ENCODE measurements around the gene SORCS2.

DNA sequence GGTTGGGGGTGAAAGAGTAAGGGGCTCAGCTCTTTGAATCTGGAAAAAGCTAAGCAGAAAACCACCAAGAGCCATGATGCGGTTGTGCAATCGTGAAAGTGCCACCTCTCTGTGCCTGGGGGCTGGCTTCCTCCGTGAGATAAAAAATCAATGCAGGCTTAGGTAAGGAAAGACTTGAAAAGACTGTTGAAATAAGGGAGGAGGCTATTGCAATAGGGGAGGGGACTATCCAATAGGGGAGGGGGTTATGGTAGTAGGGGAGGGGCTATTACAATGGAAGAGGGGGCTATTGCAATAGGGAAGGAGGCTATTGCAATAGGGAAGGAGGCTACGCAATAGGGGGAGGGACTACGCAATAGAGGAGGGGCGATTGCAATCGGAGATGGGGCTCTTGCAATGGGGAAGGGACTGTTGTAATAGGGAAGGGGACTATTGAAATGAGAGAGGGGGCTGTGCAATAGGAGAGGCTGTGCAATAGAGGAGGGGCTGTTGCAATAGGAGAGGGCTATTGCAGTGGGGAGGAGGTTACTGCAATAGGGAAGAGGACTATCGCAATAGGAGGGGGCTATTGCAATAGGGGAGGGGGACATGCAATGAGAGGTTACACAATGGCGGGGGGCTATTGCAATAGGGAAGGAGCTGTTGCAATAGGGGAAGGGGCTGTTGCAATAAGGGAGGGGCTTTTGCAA is 404.7 kb downstream of the SORCS2 start:
- TF ChIP-seq POLR2A (IDR thresholded peaks at IDR 0.05; ENCODE audit: low read depth, low read length): no peak
- TF ChIP-seq, protein P1, sequence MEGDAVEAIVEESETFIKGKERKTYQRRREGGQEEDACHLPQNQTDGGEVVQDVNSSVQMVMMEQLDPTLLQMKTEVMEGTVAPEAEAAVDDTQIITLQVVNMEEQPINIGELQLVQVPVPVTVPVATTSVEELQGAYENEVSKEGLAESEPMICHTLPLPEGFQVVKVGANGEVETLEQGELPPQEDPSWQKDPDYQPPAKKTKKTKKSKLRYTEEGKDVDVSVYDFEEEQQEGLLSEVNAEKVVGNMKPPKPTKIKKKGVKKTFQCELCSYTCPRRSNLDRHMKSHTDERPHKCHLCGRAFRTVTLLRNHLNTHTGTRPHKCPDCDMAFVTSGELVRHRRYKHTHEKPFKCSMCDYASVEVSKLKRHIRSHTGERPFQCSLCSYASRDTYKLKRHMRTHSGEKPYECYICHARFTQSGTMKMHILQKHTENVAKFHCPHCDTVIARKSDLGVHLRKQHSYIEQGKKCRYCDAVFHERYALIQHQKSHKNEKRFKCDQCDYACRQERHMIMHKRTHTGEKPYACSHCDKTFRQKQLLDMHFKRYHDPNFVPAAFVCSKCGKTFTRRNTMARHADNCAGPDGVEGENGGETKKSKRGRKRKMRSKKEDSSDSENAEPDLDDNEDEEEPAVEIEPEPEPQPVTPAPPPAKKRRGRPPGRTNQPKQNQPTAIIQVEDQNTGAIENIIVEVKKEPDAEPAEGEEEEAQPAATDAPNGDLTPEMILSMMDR (conservative IDR thresholded peaks at IDR 0.05; ENCODE audit: low read depth, low read length): no peak
- no peak for TF ChIP-seq MAZ (IDR thresholded peaks at IDR 0.05; ENCODE audit: borderline replicate concordance, low read depth, low read length)
- TF ChIP-seq, protein P2, sequence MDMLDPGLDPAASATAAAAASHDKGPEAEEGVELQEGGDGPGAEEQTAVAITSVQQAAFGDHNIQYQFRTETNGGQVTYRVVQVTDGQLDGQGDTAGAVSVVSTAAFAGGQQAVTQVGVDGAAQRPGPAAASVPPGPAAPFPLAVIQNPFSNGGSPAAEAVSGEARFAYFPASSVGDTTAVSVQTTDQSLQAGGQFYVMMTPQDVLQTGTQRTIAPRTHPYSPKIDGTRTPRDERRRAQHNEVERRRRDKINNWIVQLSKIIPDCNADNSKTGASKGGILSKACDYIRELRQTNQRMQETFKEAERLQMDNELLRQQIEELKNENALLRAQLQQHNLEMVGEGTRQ (IDR thresholded peaks at IDR 0.05; ENCODE audit: low read depth, low read length): no peak
- TF ChIP-seq MAFK (IDR thresholded peaks at IDR 0.05; ENCODE audit: low read depth, low read length): no peak
- TF ChIP-seq RAD21 (IDR thresholded peaks at IDR 0.05; ENCODE audit: low read length): no peak
- no peak for TF ChIP-seq SMC3 (IDR thresholded peaks at IDR 0.05; ENCODE audit: low read depth, low read length)
